GM06990 (cell line): Measurements from ENCODE around the gene AKR1C8.

Source experiments
- DNase-seq: peaks from one replicate; pipeline ENCODE4 v3.0.0-alpha.2; 2011; ENCODE audit not compliant: insufficient read length; ENCODE audit errors: extremely low read depth
- H3K27me3 ChIP-seq: replicated peaks from 2 replicates; pipeline ENCODE4 v1.6.0; 2011; ENCODE audit warnings: low read length; ENCODE audit not compliant: control insufficient read depth, insufficient read depth
- H3K36me3 ChIP-seq: 2 replicates; pipeline ENCODE4 v1.5.1; 2011; ENCODE audit warnings: low read length; ENCODE audit not compliant: control insufficient read depth, insufficient read depth
- H3K4me3 ChIP-seq: replicated peaks from 2 replicates; pipeline ENCODE4 v1.5.1; 2011; ENCODE audit warnings: low read depth, mild to moderate bottlenecking, control low read depth, low read length
- TF ChIP-seq, protein P1 (sequence below): IDR thresholded peaks from 2 replicates; pipeline ENCODE4 v1.5.1; 2011; ENCODE audit warnings: low read length, control low read depth, mild to moderate bottlenecking, inconsistent platforms; ENCODE audit not compliant: insufficient read depth, poor library complexity, severe bottlenecking

AKR1C8 gene

DNA sequence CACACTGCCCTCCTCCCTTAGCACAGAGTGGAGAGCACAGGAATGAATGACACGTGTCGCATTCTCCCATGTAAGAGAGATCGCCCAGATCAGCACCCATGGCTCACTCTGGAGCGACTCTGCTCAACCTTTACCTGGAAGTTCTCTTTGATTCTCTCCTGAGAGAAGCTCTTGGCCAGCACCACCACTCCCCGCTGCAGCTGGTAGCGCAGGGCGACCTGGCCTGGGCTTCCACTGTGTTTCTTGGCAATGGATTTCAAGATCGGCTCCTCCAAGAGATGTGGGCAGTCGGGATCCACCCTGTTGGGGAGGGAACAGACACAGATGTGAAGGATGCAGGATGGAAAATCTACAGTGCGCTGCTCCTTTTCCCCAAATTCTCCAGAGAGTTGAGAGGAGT lies 27.4 kb downstream of the AKR1C8 start:
- H3K4me3 ChIP-seq: no peak overlapping the region
- no peaks in the 10 kb centered on the region for H3K36me3 ChIP-seq
- DNase-seq: no peak
- TF ChIP-seq, protein P1, sequence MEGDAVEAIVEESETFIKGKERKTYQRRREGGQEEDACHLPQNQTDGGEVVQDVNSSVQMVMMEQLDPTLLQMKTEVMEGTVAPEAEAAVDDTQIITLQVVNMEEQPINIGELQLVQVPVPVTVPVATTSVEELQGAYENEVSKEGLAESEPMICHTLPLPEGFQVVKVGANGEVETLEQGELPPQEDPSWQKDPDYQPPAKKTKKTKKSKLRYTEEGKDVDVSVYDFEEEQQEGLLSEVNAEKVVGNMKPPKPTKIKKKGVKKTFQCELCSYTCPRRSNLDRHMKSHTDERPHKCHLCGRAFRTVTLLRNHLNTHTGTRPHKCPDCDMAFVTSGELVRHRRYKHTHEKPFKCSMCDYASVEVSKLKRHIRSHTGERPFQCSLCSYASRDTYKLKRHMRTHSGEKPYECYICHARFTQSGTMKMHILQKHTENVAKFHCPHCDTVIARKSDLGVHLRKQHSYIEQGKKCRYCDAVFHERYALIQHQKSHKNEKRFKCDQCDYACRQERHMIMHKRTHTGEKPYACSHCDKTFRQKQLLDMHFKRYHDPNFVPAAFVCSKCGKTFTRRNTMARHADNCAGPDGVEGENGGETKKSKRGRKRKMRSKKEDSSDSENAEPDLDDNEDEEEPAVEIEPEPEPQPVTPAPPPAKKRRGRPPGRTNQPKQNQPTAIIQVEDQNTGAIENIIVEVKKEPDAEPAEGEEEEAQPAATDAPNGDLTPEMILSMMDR: no peak
- no peaks in the 10 kb centered on the region for H3K27me3 ChIP-seq

DNA sequence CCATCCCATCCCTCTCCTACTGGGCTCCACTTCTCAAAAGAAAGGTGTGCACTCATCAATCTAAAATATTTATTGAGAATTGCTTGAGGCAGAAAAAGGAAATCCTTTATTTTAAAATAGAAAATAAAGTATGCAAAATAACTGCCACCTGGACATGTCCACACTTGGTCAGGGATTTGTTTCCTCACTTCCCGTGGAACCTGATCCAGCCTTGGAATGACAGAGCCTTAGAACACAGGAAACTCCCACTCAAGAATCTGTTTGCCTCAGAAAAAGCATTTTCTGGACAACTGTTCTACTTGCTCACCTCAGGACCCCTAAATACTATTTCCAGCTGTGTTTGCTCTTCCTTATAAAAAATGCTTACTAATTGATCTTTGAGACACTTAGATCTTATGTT lies 29.0 kb downstream of the AKR1C8 start:
- Histone ChIP-seq H3K27me3 (no peaks in the 10 kb centered on the region), H3K4me3 (no peak overlapping the region), H3K36me3 (no peaks in the 10 kb centered on the region)
- TF ChIP-seq, protein P1: no peak
- DNase-seq: no peak

- no peak for DNase-seq
- Histone ChIP-seq H3K36me3 (no peaks in the 10 kb centered on the region), H3K4me3 (no peak overlapping the region), H3K27me3 (no peaks in the 10 kb centered on the region)
- TF ChIP-seq, protein P1: no peak
These were observed 33.9 kb downstream of the AKR1C8 start for GRCh38 chr10:5151076-5151475.

DNA sequence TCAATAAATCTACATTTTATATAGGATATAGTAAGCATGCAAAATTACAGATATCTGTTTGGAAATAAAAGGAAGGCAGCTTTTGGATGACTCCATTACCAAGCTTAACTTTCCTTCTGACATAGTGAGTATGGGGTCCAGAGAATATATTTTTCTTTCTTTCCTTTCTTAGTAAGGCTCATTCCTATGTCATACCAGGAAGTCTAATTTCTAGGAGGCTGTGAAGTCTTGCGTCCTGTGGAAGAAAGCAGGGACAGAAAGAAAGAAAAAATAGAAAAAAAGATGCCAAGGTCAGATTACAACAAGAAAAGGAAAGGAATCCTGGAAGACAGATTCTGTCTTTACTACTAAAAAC lies 36.3 kb downstream of the AKR1C8 start:
- DNase-seq: no peak
- no peak overlapping the region for H3K4me3 ChIP-seq
- TF ChIP-seq, protein P1: no peak
- H3K27me3 ChIP-seq: no peaks in the 10 kb centered on the region
- H3K36me3 ChIP-seq: no peaks in the 10 kb centered on the region

DNA sequence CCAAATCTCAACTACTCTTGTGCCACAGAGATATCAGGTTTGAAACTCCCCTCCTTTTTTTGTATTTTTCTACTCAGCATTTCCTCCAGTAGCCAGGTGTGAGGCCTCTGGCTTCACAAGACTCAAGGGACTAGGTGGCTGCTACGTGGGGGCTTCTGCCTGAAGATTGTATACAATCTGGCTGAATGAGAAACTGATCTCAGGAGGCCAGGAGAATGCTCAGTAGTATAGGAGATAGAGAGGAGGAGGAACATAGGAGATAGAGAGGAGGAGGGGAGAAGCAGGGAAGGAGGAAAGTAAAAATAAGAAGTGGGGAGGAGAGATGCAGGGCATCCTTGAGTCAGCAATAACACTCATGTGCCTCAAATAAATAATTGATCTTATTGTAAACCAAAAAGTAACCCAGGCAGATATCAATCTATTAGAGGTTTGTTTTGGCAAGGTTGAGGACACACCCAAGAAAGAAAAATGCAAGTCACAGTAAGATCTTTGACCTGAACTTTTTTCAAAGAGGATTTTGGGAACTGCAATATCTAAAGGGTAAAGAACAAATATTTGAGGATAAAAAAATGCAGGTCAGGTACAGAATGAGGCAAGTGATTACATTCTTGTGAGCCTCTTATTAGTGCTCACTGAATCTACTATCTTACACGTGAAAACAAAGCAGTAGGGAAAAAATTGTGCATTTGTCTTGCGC lies 36.8 kb downstream of the AKR1C8 start:
- TF ChIP-seq, protein P1: no peak
- no peak overlapping the region for H3K4me3 ChIP-seq
- no peak for DNase-seq
- H3K36me3 ChIP-seq: no peaks in the 10 kb centered on the region
- H3K27me3 ChIP-seq: no peaks in the 10 kb centered on the region

DNA sequence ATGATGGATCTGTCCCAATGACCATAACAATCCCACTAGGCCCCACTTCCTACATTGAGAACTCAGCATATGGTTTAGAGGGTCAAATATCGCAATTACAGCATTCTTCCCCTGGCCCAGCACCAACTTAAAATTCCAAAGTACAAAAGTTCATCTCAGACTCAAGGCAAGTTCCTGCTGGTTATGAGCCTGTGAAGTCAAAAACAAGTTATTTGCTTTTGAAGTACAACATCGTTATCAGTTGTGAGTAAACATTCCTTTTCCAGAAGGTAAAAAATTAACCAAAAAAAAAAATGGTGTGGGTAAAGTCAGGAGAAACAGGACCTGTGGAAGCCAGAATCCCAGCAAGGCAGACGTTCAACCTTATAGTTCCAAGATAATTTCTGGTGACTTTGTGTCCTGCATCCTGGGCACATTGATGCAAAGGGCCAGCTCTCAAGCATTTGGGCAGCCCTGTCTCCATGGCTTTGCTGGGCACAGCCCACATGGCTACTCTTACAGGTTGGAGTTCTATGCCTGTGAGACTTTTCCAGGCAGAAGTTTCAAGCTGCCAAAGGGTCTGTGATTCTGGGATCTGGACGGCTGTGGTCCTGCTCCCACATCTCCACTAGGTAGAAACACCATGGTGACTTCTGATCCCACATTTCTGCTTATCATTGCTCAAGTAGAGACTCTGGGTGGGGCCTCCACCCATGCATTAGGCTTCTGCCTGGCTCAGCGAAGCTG lies 37.5 kb downstream of the AKR1C8 start:
- no peaks in the 10 kb centered on the region for H3K27me3 ChIP-seq
- H3K4me3 ChIP-seq: no peak overlapping the region
- no peak for DNase-seq
- no peaks in the 10 kb centered on the region for H3K36me3 ChIP-seq
- TF ChIP-seq, protein P1: no peak
